GM19455 (cell line): Measurements from ENCODE around the gene ARHGEF25.
"Not testable (repeated sequence)": the region's sequence is repeated elsewhere in the genome, so short reads cannot be mapped to it uniquely, and the experiment has no call there.

ENCODE experiments used
- ATAC-seq: cut with Tn5 transposase; IDR thresholded peaks from one replicate; pipeline ENCODE4 v1.9.1; 2021; ENCODE audit not compliant: unreplicated experiment

Gene ARHGEF25

DNA sequence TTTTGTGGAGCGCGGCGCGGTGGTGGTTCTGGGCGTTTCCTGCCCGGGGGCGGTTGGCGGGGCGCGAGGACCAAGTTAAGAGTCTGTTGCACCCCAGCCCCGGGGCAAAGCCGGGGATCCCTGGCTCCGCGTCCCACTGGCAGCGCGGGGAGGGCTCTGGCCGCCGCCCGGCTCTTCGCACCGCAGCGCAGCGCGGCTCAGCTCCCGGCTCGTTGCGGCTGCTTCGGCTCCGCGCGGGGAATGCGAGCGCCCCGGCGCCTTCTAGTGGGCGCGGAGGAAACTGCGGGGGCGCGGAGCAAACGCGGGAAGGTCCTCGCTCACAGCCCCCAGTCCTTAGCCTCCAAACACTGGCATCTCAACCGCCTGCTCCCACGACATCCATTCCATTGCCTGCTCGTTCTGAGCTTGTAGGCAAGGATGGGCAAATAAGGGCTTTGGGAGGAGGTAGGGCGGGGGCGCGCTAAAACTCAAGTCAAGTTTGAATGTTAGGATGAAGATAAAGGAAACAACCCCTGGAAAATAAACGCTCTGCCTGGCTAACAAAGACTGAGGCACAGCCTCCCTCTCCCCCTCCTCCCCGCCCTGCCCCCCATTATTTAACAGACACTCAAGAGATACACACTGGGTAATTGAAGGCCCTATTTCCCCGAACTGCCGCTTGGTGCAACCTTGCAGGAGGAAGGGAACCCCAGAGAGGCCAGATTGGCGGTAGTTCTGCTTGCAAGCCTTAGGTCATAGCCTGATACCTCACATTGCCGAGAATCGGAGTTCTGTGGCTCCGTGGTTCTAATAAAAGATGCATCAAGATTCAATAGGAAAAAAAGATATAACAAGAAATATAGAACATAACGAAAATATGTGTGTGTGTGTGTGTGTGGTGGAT lies 22.0 kb downstream of the ARHGEF25 start, which contains the start of gene B4GALNT1:
Gene B4GALNT1 (minus strand): TSS at position 244 of the 883 bp plus-strand sequence. CDS start 1,069 bp downstream, outside the sequence.
- ATAC-seq, result peak; percentile 83

DNA sequence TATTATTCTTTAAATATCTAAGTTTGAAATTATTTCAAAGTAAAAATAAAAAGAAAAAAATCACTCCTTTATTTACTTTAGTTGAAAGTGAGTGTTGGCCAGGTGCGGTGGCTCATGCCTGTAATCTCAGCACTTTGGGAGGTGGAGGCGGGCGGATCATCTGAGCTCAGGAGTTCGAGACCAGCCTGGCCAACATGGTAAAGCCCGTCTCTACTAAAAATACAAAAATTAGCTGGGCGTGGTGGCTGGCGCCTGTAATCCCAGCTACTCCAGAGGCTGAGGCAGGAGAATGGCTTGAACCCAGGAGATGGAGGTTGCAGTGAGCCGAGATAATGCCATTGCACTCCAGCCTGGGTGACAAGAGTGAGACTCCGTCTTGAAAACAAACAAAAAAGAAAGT lies 25.5 kb downstream of the ARHGEF25 start:
- not testable (repeated sequence) for ATAC-seq

DNA sequence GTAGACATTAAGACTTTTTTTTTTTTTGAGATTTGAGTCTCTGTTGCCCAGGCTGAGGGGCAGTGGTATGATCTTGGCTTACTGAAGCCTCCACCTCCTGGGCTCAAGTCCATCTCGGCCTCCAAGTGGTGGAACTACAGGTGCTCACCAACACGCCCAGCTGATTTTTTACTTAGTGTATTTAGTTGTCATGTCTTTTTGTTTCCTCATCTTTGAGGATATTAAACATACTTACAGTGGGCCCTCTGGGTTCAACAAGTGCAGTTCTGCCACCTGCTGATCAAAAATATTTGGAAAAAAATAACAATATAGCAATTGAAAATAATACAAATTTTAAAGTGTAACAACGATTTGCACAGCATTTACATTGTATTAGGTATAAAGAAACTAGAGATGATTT lies 26.1 kb downstream of the ARHGEF25 start:
- ATAC-seq, result no peak

DNA sequence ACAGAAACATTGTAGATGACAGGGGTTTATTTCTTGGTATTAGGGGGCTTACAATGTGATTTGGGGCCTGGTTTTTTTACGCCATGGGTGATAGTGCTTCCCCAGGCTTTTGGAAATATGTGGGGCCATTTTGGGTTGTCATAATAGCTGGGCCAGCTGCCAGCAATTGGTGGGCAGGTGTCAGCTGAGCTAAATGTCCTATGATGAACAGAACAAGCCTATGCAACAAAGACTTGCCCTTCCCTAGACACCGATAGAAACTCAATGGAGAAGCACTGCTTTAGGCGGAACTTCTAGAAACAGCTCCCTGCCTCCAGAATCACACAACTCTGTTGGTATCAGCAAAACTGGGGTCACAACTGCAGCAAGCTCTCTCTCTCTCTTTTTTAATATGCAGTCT lies 26.9 kb downstream of the ARHGEF25 start:
- ATAC-seq, result no peak

DNA sequence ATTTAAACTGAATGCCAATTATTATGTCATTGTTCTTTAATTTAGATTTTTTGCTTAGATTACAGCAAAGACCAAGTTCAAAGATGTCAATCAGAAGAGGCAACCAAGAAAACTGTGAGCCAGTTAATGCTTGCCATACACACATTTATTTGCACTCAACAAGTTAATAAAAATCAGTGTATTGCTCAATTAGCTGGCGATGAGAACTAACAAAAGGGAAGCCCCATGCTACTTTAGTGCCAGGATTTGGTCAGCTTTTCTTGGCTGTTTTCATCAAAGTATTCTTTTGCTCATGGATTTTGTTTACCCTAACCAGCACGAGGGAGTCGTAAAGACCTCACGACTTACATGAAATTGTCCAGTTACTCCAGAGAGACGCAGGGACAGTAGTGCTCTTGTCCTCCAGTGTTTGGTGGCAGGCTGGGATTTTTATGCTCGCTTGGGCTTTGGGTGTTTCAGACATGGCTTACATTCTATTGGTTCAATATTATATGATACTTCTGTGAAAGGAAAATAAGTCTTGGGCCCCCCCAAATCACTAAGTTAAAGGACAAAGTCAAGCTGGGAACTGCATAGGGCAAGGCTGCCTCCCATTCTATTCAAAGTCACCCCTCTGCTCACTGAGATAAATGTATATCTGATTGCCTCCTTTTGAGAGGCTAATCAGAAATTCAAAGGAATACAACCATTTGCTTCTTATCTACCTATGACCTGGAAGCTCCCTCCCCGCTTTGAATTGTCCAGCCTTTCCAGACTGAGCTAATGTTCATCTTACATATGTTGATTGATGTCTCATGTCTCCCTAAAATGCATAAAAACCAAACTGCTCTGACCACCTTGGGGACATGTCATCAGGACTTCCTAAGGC lies 29.2 kb downstream of the ARHGEF25 start:
- no peak for ATAC-seq

DNA sequence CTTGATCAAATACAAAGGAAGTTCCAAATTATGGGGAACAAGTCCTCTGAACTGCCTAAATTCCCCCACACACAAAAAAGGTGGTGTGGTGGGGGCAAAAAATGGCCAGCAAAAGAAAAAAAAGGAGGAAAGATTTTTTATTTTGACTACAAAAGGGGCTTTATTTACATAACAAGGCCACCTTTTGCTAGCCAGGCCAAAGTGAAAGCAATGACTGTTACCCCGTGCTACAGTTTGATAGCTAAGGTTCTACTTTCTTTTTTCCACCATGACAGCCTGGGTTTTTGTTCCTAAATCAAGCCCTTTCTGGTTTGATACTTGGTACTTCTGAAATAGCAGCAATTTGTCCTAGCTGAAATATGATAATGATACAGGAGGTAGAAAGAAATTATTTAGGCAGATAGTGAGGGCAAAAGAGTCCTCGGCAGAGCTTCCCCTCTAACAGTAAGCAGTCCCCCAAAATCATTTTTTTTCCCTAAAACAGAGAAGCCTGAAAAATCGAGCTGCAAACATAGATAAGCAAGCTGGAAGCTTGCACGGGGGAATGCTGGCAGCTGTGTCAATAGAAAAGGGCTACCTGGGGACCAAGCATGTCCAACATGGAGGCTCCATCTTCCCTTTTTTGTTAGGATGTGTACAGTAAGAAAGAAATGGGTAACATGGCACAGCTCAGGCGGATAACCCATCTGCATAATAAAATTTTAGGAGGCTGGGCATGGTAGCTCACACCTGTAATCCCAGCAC lies 30.6 kb downstream of the ARHGEF25 start:
- ATAC-seq, result no peak

DNA sequence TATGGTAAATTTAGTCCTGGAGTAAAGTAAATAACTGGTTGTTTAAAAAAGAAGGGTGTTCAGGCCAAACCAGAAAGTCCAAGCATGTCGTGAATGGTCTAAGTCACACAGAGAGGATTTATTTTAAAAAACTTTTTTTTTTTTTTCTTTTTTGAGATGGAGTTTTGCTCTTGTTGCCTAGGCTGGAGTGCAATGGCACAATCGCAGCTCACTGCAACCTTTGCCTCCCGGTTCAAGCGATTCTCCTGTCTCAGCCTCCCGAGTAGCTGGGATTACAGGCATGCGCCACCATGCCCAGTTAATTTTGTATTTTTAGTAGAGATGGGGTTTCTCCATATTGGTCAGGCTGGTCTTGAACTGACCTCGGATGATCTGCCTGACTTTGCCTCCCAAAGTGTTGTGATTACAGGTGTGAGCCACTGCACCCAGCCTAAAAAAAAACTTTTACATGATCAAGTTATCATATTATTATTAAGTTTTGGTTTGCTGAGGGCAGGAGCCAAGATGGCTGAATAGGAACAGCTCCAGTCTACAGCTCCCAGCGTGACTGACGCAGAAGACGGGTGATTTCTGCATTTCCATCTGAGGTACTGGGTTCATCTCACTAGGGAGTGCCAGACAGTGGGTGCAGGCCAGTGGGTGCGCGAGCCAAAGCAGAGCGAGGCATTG lies 34.9 kb downstream of the ARHGEF25 start:
- not testable (repeated sequence) for ATAC-seq

DNA sequence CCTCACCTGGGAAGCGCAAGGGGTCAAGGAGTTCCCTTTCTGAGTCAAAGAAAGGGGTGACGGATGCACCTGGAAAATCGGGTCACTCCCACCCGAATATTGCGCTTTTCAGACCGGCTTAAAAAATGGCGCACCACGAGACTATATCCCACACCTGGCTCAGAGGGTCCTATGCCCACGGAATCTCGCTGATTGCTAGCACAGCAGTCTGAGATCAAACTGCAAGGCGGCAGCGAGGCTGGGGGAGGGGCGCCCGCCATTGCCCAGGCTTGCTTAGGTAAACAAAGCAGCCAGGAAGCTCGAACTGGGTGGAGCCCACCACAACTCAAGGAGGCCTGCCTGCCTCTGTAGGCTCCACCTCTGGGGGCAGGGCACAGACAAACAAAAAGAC lies 35.4 kb downstream of the ARHGEF25 start:
- not testable (repeated sequence) for ATAC-seq

DNA sequence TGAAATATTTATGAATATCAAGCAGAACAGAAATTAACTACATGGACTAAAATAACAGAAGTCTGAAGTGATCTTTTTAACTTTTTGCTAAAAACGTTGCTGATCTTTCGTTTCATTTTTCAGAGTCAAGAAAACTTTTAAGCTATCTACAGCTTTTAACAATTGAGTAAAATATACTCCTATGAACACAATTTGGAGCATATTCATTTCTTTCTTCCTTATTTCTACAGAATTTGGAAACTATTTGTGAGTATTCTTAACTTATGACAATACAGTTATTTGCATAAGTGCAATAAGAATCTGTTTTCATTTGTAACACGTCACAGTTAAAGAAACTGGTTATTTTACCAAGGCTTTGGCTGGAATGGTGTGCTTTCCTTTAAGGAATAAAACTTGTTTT lies 42.8 kb downstream of the ARHGEF25 start:
- ATAC-seq, result no peak

DNA sequence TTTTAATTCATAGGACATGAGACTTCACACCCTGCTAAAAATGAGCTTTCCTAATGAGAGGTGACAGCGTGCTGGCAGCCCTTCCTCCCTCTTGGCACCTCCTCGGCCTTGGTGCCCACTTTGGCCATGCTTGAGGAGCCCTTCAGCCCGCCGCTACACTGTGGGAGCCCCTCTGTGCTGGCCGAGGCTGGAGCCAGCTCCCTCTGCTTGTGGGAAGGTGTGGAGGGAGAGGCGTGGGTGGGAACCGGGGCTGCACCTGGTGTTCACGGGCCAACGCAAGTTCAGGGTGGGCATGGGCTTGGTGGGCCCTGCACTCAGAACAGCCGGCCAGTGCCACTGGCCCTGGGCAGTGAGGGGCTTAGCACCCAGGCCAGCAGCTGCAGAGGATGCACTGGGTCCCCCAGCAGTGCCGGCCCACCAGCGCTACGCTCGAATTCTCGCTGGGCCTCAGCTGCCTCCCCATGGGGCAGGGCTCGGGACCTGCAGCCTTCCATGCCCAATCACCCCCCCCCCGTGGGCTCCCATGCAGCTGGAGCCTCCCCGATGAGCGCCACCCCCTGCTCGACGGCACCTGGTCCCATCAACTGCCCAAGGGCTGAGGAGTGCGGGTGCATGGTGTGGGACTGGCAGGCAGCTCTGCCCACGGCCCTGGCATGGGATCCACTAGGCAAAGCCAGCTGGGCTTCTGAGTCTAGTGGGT lies 44.5 kb downstream of the ARHGEF25 start:
- no peak for ATAC-seq

DNA sequence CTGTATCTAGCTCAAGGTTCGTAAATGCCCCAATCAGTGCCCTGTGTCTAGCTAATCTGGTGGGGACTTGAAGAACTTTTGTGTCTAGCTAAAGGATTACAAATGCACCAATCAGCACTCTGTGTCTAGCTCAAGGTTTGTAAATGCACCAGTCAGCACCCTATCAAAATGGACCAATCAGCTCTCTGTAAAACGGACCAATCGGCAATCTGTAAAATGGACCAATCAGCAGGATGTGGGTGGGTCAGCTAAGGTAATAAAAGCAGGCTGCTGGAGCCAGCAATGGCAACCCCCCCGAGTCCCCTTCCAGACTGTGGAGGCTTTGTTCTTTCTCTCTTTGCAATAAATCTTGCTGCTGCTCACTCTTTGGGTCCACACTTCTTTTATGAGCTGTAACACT lies 45.2 kb downstream of the ARHGEF25 start:
- not testable (repeated sequence) for ATAC-seq

DNA sequence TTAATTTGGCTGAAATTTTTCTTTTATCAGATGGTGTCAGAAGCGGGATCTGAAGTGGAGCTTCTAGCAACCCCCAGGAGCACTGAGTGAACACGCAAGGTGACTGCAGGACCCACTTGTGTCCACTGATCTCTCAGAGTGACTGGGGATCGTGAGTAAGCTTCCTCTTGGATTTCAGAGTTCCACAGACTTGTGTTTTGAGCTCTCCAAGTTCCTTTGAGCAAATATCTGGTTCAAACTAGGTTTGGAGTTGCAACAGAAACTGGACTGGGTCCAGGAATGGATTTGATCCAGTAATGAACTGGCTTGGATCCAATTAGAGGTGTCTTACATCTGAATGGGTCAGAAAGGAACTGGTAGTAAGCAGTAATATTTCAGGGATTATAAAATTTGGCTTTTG lies 46.5 kb downstream of the ARHGEF25 start:
- no peak for ATAC-seq

DNA sequence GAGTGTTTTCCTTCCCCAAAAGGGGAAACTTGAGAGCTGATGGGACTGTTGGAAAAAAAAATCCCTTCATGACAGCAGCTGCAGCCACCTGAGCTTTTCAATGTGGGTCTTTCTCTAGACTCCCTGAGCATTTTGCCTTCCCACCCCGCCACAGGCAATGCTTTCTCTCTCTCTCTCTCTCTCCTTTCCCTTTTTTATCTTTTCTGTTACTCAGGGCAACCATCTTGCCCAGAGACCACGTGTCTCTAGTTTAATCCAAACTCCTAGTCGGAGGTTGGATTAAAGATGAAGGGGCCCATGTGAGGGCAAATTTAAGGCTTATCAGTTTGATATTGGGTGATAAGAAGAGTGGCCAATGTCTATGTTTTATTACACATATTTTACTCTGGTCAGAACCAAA lies 47.7 kb downstream of the ARHGEF25 start:
- ATAC-seq, result no peak

DNA sequence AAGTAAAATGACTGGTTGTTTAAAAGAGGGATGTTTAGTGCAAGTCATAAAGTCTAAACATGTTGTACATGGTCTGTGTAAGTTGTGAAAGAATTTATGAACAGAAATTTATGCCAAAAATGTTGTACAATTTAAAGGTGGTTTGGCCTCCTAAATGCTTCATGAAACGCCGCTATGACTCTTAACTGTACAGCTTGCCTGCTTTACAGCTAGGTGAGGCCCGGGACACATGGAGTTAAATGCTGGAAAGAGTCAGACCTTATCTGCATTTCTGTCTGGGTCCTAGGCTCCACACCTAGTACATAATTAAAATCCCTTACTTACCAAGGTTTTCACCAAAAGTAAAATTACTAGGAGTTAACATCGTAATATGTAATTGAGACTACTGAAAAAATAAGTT lies 50.1 kb downstream of the ARHGEF25 start:
- ATAC-seq, result no peak

DNA sequence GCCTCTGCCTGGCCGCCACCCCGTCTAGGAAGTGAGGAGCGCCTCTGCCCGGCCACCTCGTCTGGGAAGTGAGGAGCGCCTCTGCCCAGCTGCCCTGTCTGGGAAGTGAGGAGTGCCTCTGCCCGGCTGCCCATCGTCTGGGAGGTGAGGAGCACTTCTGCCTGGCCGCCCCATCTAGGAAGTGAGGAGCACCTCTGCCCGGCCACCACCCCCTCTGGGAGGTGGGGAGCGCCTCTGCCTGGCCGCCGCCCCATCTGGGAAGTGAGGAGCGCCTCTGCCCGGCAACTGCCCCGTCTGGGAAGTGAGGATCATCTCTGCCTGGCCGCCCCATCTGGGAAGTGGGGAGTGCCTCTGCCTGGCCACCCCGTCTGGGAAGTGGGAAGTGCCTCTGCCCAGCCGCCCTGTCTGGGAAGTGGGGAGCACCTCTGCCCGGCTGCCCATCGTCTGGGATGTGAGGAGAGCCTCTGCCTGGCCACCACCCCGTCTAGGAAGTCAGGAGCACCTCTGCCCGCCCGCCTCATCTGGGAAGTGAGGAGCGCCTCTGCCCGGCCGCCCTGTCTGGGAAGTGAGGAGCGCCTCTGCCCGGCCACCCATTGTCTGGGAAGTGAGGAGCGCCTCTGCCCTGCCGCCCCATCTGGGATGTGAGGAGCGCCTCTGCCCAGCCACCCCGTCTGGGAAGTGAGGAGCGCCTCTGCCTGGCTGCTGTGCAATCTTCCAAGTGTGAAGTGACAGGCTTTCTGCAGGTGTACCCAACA lies 54.0 kb downstream of the ARHGEF25 start:
- ATAC-seq, result not testable (repeated sequence)
